ENCODE data around the gene CLIC5.

Gene CLIC5

GRCh38 chr6:45836984-45837383, 178.7 kb downstream of the CLIC5 start:
- Histone ChIP-seq H3K27ac (ENCODE audit: insufficient read depth in 1 of 2, low read depth in 1 of 2, low read length in 2 of 2, poor library complexity in 1 of 2, severe bottlenecking in 2 of 2) (no peak overlapping the region), H3K4me3 (ENCODE audit: control insufficient read depth in 1 of 7, extremely low read depth in 1 of 7, insufficient read depth in 4 of 7, low read depth in 2 of 7, low read length in 6 of 7) (no peak overlapping the region), H3K36me3 (ENCODE audit: control insufficient read depth in 4 of 4, insufficient read depth in 4 of 4, low read length in 3 of 4) (no peaks in the 10 kb centered on the region), H3K9me3 (ENCODE audit: control extremely low read depth in 1 of 5, control insufficient read depth in 4 of 5, insufficient read depth in 2 of 5, low read depth in 1 of 5, low read length in 4 of 5) (no peaks in the 10 kb centered on the region), H3K4me1 (ENCODE audit: control extremely low read depth in 1 of 4, control insufficient read depth in 4 of 4, insufficient read depth in 4 of 4, low read length in 3 of 4) (peaks cover 14 to 50% (median 38%) of the 10 kb centered on the region in 4 experiments), H3K27me3 (replicated peaks in 2 of 5; ENCODE audit: control insufficient read depth in 4 of 5, insufficient read depth in 5 of 5, low read length in 4 of 5) (no peaks in the 10 kb centered on the region)
- DNase-seq = no peak
- 75% methylated on average over 5 of the region's 5 CpGs for WGBS (ENCODE audit: insufficient coverage)
- POLR2A ChIA-PET = no interaction called here
- CTCF ChIA-PET = interaction anchor here (0.9 kb wide), 1 partner anchor 22 kb away, joined by 4 read pairs; no protein-coding TSS in a partner anchor

- POLR2A ChIA-PET = no interaction called here
- Histone ChIP-seq H3K27me3 (replicated peaks in 2 of 5; ENCODE audit: control insufficient read depth in 4 of 5, insufficient read depth in 5 of 5, low read length in 4 of 5) (no peaks in the 10 kb centered on the region), H3K9me3 (ENCODE audit: control extremely low read depth in 1 of 5, control insufficient read depth in 4 of 5, insufficient read depth in 2 of 5, low read depth in 1 of 5, low read length in 4 of 5) (no peaks in the 10 kb centered on the region), H3K27ac (ENCODE audit: insufficient read depth in 1 of 2, low read depth in 1 of 2, low read length in 2 of 2, poor library complexity in 1 of 2, severe bottlenecking in 2 of 2) (no peak overlapping the region), H3K4me1 (ENCODE audit: control extremely low read depth in 1 of 4, control insufficient read depth in 4 of 4, insufficient read depth in 4 of 4, low read length in 3 of 4) (peaks cover 14 to 55% (median 44%) of the 10 kb centered on the region in 4 experiments), H3K36me3 (ENCODE audit: control insufficient read depth in 4 of 4, insufficient read depth in 4 of 4, low read length in 3 of 4) (no peaks in the 10 kb centered on the region), H3K4me3 (ENCODE audit: control insufficient read depth in 1 of 7, extremely low read depth in 1 of 7, insufficient read depth in 4 of 7, low read depth in 2 of 7, low read length in 6 of 7) (no peak overlapping the region)
- CTCF ChIA-PET = interaction anchor here (0.9 to 1.6 kb wide), 2 partner anchors 8 to 22 kb away, joined by 4 to 8 read pairs; no protein-coding TSS in a partner anchor
- DNase-seq = no peak
- WGBS (ENCODE audit: insufficient coverage) = 100% methylated on average over 2 of the region's 4 CpGs
These were observed 179.2 kb downstream of the CLIC5 start for GRCh38 chr6:45836438-45836824.

- POLR2A ChIA-PET = no interaction called here
- Histone ChIP-seq H3K9me3 (ENCODE audit: control extremely low read depth in 1 of 5, control insufficient read depth in 4 of 5, insufficient read depth in 2 of 5, low read depth in 1 of 5, low read length in 4 of 5) (no peaks in the 10 kb centered on the region), H3K4me3 (ENCODE audit: control insufficient read depth in 1 of 7, extremely low read depth in 1 of 7, insufficient read depth in 4 of 7, low read depth in 2 of 7, low read length in 6 of 7) (no peak overlapping the region), H3K4me1 (ENCODE audit: control extremely low read depth in 1 of 4, control insufficient read depth in 4 of 4, insufficient read depth in 4 of 4, low read length in 3 of 4) (peaks cover 14 to 61% (median 49%) of the 10 kb centered on the region in 4 experiments), H3K27me3 (replicated peaks in 2 of 5; ENCODE audit: control insufficient read depth in 4 of 5, insufficient read depth in 5 of 5, low read length in 4 of 5) (no peaks in the 10 kb centered on the region), H3K27ac (ENCODE audit: insufficient read depth in 1 of 2, low read depth in 1 of 2, low read length in 2 of 2, poor library complexity in 1 of 2, severe bottlenecking in 2 of 2) (no peak overlapping the region), H3K36me3 (ENCODE audit: control insufficient read depth in 4 of 4, insufficient read depth in 4 of 4, low read length in 3 of 4) (no peaks in the 10 kb centered on the region)
- whole genome bisulfite sequencing (ENCODE audit: insufficient coverage) = 87% methylated on average over 3 of the region's 4 CpGs
- CTCF ChIA-PET = interaction anchor here (1.6 kb wide), 1 partner anchor 8 kb away, joined by 8 read pairs; no protein-coding TSS in a partner anchor
- DNase-seq = no peak
These were observed 179.8 kb downstream of the CLIC5 start for GRCh38 chr6:45835721-45836437.

- no peak overlapping the region for H3K4me3 ChIP-seq (ENCODE audit: control insufficient read depth in 1 of 7, extremely low read depth in 1 of 7, insufficient read depth in 4 of 7, low read depth in 2 of 7, low read length in 6 of 7)
- H3K27ac ChIP-seq (ENCODE audit: insufficient read depth in 1 of 2, low read depth in 1 of 2, low read length in 2 of 2, poor library complexity in 1 of 2, severe bottlenecking in 2 of 2) = no peak overlapping the region
- CTCF ChIA-PET = interaction anchor here (1.2 to 1.7 kb wide), 2 partner anchors 12 to 67 kb away, joined by 5 read pairs; no protein-coding TSS in a partner anchor
- no peaks in the 10 kb centered on the region for H3K9me3 ChIP-seq (ENCODE audit: control extremely low read depth in 1 of 5, control insufficient read depth in 4 of 5, insufficient read depth in 2 of 5, low read depth in 1 of 5, low read length in 4 of 5)
- 93% methylated on average over 2 of the region's 5 CpGs for WGBS (ENCODE audit: insufficient coverage)
- no peaks in the 10 kb centered on the region for H3K36me3 ChIP-seq (ENCODE audit: control insufficient read depth in 4 of 4, insufficient read depth in 4 of 4, low read length in 3 of 4)
- peaks cover 0 to 50% (median 38%) of the 10 kb centered on the region in 4 experiments for H3K4me1 ChIP-seq (ENCODE audit: control extremely low read depth in 1 of 4, control insufficient read depth in 4 of 4, insufficient read depth in 4 of 4, low read length in 3 of 4)
- DNase-seq = no peak
- POLR2A ChIA-PET = no interaction called here
- H3K27me3 ChIP-seq (replicated peaks in 2 of 5; ENCODE audit: control insufficient read depth in 4 of 5, insufficient read depth in 5 of 5, low read length in 4 of 5) = no peaks in the 10 kb centered on the region
These were observed 183.6 kb downstream of the CLIC5 start for GRCh38 chr6:45832063-45832462.
